PC-3 (cell line): ENCODE results near the gene NTM. TPM values are rescaled to one million over a fixed set of nuclear protein-coding genes. Genes with fewer than 3 reads are reported as not detected.

ENCODE experiments used
- ATAC-seq: fragments of 200-7000 bp; cut with Tn5 transposase; 2 replicates; pipeline ENCODE4 v1.9.1; 2020; ENCODE audit warnings: mild to moderate bottlenecking, moderate library complexity
- BruUV-seq: library from RNA; stranded (reverse); fragments of 400-500 nt; replicated peaks from 2 replicates; lab custom pipeline; 2021; lab: Mats Ljungman, UMichigan
- CTCF ChIA-PET: fragments of 300-600 bp; sonication (Branson Sonifier 250); formaldehyde crosslinking; loops from one replicate; lab custom pipeline; 2022; ENCODE audit warnings: antibody characterized with exemption; lab: Charles Lee
- POLR2A ChIA-PET: fragments of 300-600 bp; sonication (Branson Sonifier 250); formaldehyde crosslinking; loops from one replicate; lab custom pipeline; 2022; ENCODE audit warnings: antibody characterized with exemption; ENCODE audit not compliant: unreplicated experiment; lab: Charles Lee
- DNase-seq: peaks from one replicate; pipeline ENCODE4 v3.0.0-alpha.2; 2015
- H2AFZ ChIP-seq: fragments of 300-600 bp; sonication (generic); 2 replicates; pipeline ENCODE4 v1.6.0; 2016; ENCODE audit warnings: antibody characterized with exemption, low read length
- H3F3A ChIP-seq: fragments of 300-600 bp; sonication (generic); one replicate; pipeline ENCODE4 v1.6.0; 2017; ENCODE audit warnings: antibody characterized with exemption, low read length, control low read depth, mild to moderate bottlenecking; ENCODE audit not compliant: unreplicated experiment
- H3K27ac ChIP-seq: fragments of 300-600 bp; sonication (generic); 2 replicates; pipeline ENCODE4 v1.5.1; 2016; ENCODE audit warnings: mild to moderate bottlenecking, low read length
- H3K27me3 ChIP-seq: fragments of 300-600 bp; sonication (generic); 2 replicates; pipeline ENCODE4 v1.6.1; 2016; ENCODE audit warnings: low read length, mixed read lengths
- H3K36me3 ChIP-seq: fragments of 300-600 bp; sonication (generic); 2 replicates; pipeline ENCODE4 v1.6.1; 2016; ENCODE audit warnings: low read depth, mixed run types, low read length, mixed read lengths
- H3K4me1 ChIP-seq: fragments of 300-600 bp; sonication (generic); 2 replicates; pipeline ENCODE4 v1.5.1; 2016; ENCODE audit warnings: low read length; ENCODE audit not compliant: insufficient read depth
- H3K4me2 ChIP-seq: fragments of 300-600 bp; sonication (generic); 2 replicates; pipeline ENCODE4 v1.6.0; 2016; ENCODE audit warnings: low read length
- H3K4me3 ChIP-seq: fragments of 300-600 bp; sonication (generic); 2 replicates; pipeline ENCODE4 v1.5.1; 2016; ENCODE audit warnings: mild to moderate bottlenecking, low read length, mixed read lengths
- H3K79me2 ChIP-seq: fragments of 300-600 bp; sonication (generic); 2 replicates; pipeline ENCODE4 v1.6.1; 2017; ENCODE audit warnings: low read length, mixed read lengths
- H3K9ac ChIP-seq: fragments of 300-600 bp; sonication (generic); 2 replicates; pipeline ENCODE4 v1.6.0; 2016; ENCODE audit warnings: mild to moderate bottlenecking, low read length
- H3K9me2 ChIP-seq: fragments of 300-600 bp; sonication (generic); replicated peaks from 2 replicates; pipeline ENCODE4 v1.6.1; 2016; ENCODE audit warnings: mixed run types, low read length, mixed read lengths
- H3K9me3 ChIP-seq: fragments of 300-600 bp; sonication (generic); 2 replicates; pipeline ENCODE4 v1.6.1; 2016; ENCODE audit warnings: low read length, mixed read lengths
- H4K20me1 ChIP-seq: fragments of 300-600 bp; sonication (generic); 2 replicates; pipeline ENCODE4 v1.6.1; 2016; ENCODE audit warnings: low read length, mixed read lengths
- EZH2 ChIP-seq: fragments of 300-600 bp; sonication (generic); IDR thresholded peaks from one replicate; pipeline ENCODE4 v1.6.1; 2017; ENCODE audit warnings: antibody characterized with exemption, mild to moderate bottlenecking, low read length; ENCODE audit not compliant: unreplicated experiment
- EZH2phosphoT487 ChIP-seq: fragments of 300-600 bp; sonication (generic); IDR thresholded peaks from 2 replicates; pipeline ENCODE4 v1.6.1; 2018; ENCODE audit warnings: mild to moderate bottlenecking, antibody characterized with exemption, low read length, borderline replicate concordance
- intact Hi-C: fragments of 100-400 bp; cut with micrococcal nuclease; formaldehyde crosslinking; loops from 2 replicates; pipeline ENCODE4 v1.9.0; 2023
- total RNA-seq: library from RNA; depleted of rRNA; stranded (reverse); fragments of >200 nt; gene quantifications from 2 replicates; pipeline ENCODE4 v1.2.3, GENCODE V29; 2014
- TF ChIP-seq, protein P1 (sequence below): fragments of 300-600 bp; sonication (generic); conservative IDR thresholded peaks from 2 replicates; pipeline ENCODE4 v1.5.1; 2017; ENCODE audit warnings: antibody characterized with exemption, low read depth, mild to moderate bottlenecking, low read length

NTM gene
- total RNA-seq, 1 experiment from 2014 or later = not detected

DNA sequence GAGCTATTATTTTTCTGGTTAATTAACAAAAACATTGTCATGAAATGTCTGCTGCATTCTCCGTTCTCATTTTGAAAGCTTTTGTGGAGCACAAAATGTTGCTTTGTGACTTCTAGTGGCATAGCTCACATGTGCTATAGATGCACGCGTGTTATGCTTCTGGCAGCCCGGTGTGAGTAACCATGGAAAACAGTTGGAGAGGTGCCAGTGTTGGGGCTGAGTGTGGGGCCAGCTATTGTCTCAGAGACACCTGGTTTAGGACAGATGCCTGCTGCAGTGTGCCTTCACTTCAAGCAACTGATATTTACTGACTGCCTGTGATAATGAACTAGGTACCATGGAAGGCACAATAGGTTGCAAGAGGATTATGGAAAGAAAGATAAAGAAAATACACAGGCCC is 760.6 kb downstream of the NTM start:
- Histone ChIP-seq H3K9ac (no peak overlapping the region), H3K36me3 (no peaks in the 10 kb centered on the region), H3K4me2 (no peak overlapping the region), H3K27me3 (no peaks in the 10 kb centered on the region), H3K4me3 (no peak overlapping the region), H3K4me1 (peaks cover 22% of the 10 kb centered on the region), H3K9me2 (no peaks in the 10 kb centered on the region), H2AFZ (no peak overlapping the region), H3K9me3 (no peaks in the 10 kb centered on the region), H4K20me1 (no peaks in the 10 kb centered on the region), H3F3A (no peaks in the 10 kb centered on the region), H3K79me2 (no peaks in the 10 kb centered on the region), H3K27ac (no peak overlapping the region)
- POLR2A ChIA-PET = no interaction called here
- no peak for DNase-seq
- intact Hi-C loops = no loop called here
- no peak for TF ChIP-seq EZH2
- CTCF ChIA-PET = no interaction called here
- no peak for ATAC-seq
- BruUV-seq = no TSS peak

DNA sequence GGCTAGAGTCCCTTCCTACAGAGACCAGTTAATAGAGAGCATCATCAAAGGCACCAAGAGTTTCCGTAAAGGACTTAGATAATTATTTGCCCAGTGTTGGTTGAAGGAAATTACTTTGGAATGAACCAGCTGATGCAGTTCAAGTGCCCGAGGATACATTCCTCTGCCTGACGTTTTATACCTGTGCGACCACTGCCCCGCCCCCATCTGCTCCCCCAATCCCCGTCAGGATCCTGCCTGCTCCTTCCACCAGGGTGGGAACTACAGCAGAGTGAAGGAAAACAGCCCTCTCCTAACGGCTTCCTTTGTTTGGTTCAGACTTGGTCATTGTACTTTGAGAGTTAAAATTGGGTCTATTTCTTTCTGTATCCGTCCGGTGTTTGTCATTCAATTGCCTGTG is 761.5 kb downstream of the NTM start:
- ChIA-PET POLR2A (no interaction called here), CTCF (no interaction called here)
- H4K20me1 ChIP-seq = no peaks in the 10 kb centered on the region
- no peaks in the 10 kb centered on the region for H3K9me3 ChIP-seq
- H2AFZ ChIP-seq = no peak overlapping the region
- TF ChIP-seq EZH2phosphoT487 (no peak), EZH2 (no peak)
- TF ChIP-seq, protein P1, sequence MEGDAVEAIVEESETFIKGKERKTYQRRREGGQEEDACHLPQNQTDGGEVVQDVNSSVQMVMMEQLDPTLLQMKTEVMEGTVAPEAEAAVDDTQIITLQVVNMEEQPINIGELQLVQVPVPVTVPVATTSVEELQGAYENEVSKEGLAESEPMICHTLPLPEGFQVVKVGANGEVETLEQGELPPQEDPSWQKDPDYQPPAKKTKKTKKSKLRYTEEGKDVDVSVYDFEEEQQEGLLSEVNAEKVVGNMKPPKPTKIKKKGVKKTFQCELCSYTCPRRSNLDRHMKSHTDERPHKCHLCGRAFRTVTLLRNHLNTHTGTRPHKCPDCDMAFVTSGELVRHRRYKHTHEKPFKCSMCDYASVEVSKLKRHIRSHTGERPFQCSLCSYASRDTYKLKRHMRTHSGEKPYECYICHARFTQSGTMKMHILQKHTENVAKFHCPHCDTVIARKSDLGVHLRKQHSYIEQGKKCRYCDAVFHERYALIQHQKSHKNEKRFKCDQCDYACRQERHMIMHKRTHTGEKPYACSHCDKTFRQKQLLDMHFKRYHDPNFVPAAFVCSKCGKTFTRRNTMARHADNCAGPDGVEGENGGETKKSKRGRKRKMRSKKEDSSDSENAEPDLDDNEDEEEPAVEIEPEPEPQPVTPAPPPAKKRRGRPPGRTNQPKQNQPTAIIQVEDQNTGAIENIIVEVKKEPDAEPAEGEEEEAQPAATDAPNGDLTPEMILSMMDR = no peak
- H3K4me1 ChIP-seq = peaks cover 15% of the 10 kb centered on the region
- H3F3A ChIP-seq = no peaks in the 10 kb centered on the region
- no peaks in the 10 kb centered on the region for H3K27me3 ChIP-seq
- DNase-seq = no peak
- no peaks in the 10 kb centered on the region for H3K79me2 ChIP-seq
- H3K9ac ChIP-seq = no peak overlapping the region
- no TSS peak for BruUV-seq
- no peak for ATAC-seq
- no peaks in the 10 kb centered on the region for H3K36me3 ChIP-seq
- intact Hi-C loops = no loop called here
- H3K27ac ChIP-seq = no peak overlapping the region
- no peaks in the 10 kb centered on the region for H3K9me2 ChIP-seq
- no peak overlapping the region for H3K4me3 ChIP-seq
- no peak overlapping the region for H3K4me2 ChIP-seq

DNA sequence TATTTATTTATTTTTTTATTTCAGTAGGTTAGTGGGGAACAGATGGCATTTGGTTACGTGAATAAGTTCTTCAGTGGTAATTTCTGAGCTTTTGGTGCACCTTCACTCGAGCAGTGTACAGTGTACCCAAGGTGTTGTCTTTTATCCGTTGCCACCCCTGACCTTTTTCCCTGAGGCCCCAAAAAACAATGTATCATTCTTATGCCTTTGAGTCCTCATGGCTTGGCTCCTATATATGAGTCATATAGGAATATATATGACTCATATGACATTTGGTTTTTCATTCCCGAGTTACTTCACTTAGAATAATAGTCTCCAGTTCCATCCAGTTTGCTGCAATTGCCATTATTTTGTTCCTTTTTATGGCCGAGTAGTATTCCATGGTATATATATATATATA is 763.9 kb downstream of the NTM start:
- Histone ChIP-seq H3K79me2 (no peaks in the 10 kb centered on the region), H3F3A (no peaks in the 10 kb centered on the region), H3K9ac (no peak overlapping the region; the same call in 1 of the 2 replicates), H3K4me1 (peaks cover 15% of the 10 kb centered on the region), H3K9me2 (no peaks in the 10 kb centered on the region), H4K20me1 (no peaks in the 10 kb centered on the region), H3K9me3 (no peaks in the 10 kb centered on the region), H2AFZ (no peak overlapping the region), H3K4me2 (peak overlapping the region; percentile 42; the same call in 1 of the 2 replicates), H3K36me3 (no peaks in the 10 kb centered on the region), H3K4me3 (no peak overlapping the region), H3K27me3 (no peaks in the 10 kb centered on the region), H3K27ac (peak overlapping the region; percentile 82)
- ATAC-seq (peak; percentile 95), DNase-seq (peak; percentile 89)
- no TSS peak for BruUV-seq
- intact Hi-C loops = no loop called here
- TF ChIP-seq EZH2phosphoT487 = no peak
- TF ChIP-seq EZH2 = no peak
- TF ChIP-seq, protein P1 = no peak
- ChIA-PET CTCF (no interaction called here), POLR2A (no interaction called here)
